HCT116 (cell line): Measurements from ENCODE around the gene CASK. TPM values are rescaled to one million over a fixed set of nuclear protein-coding genes. Genes with fewer than 3 reads are reported as not detected.

ENCODE experiments used
- ATAC-seq: fragments of 200-7000 bp; cut with Tn5 transposase; 2 replicates; pipeline ENCODE4 v1.9.1; 2020; ENCODE audit warnings: mild to moderate bottlenecking, moderate library complexity
- BruUV-seq: library from RNA; stranded (reverse); fragments of 400-500 nt; replicated peaks from 2 replicates; lab custom pipeline; 2021; lab: Mats Ljungman, UMichigan
- CTCF ChIA-PET: fragments of 300-600 bp; sonication (Branson Sonifier 250); formaldehyde crosslinking; loops from one replicate; lab custom pipeline; 2021; ENCODE audit warnings: antibody characterized with exemption; lab: Charles Lee
- POLR2A ChIA-PET: fragments of 300-600, 350-600 bp; sonication (Branson Sonifier 250); formaldehyde crosslinking; loops from one replicate; lab custom pipeline; 2021; ENCODE audit warnings: antibody characterized with exemption; lab: Charles Lee
- RAD21 ChIA-PET, 2 experiments: fragments of 300-600 bp; sonication (Branson Sonifier 250); formaldehyde crosslinking; loops; one replicate each; lab custom pipeline; 2023; ENCODE audit warnings: low total read pairs in 2 of 2; ENCODE audit not compliant: uncharacterized antibody in 2 of 2, unreplicated experiment in 2 of 2, low non-redundant PET in 1 of 2; lab: Charles Lee
- DNase-seq: peaks from one replicate; pipeline ENCODE4 v3.0.0-alpha.2; 2010; ENCODE audit warnings: low read depth, low spot score
- H2AFZ ChIP-seq: fragments of 200-600 bp; shearing (Covaris generic), sonication (generic); 2 replicates; pipeline ENCODE4 v1.6.1; 2017; ENCODE audit warnings: low read depth, mixed run types, mixed read lengths, antibody characterized with exemption, low read length; ENCODE audit not compliant: poor library complexity, severe bottlenecking
- H3K27ac ChIP-seq: 2 replicates; pipeline ENCODE4 v1.5.1; 2012; ENCODE audit warnings: low read depth, low read length
- H3K27me3 ChIP-seq: fragments of 200-600 bp; sonication (generic); 2 replicates; pipeline ENCODE4 v1.6.1; 2016; ENCODE audit warnings: mixed run types, low read length, mixed read lengths; ENCODE audit not compliant: insufficient read depth
- H3K36me3 ChIP-seq, 2 experiments: fragments of 200-500 bp in 1 of 2; fragments of 200-600 bp in 1 of 2; sonication (Bioruptor generic) in 1 of 2; sonication (generic) in 1 of 2; 2 replicates each; pipeline versions ENCODE4 v1.5.1 to v1.6.1; 2014 to 2016; ENCODE audit warnings: low read length in 2 of 2, inconsistent platforms in 1 of 2, mixed read lengths in 1 of 2, mixed run types in 1 of 2; ENCODE audit not compliant: insufficient read depth in 2 of 2, control insufficient read depth in 1 of 2
- H3K4me1 ChIP-seq, 2 experiments: fragments of 200-600 bp in 1 of 2; sonication (generic) in 1 of 2; 2 replicates each; pipeline versions ENCODE4 v1.5.1 to v1.6.1; 2012 to 2017; ENCODE audit warnings: low read length in 2 of 2, inconsistent platforms in 1 of 2, mild to moderate bottlenecking in 1 of 2, mixed read lengths in 1 of 2, mixed run types in 1 of 2, moderate library complexity in 1 of 2; ENCODE audit not compliant: insufficient read depth in 2 of 2, control insufficient read depth in 1 of 2
- H3K4me2 ChIP-seq: fragments of 200-600 bp; sonication (generic); 2 replicates; pipeline ENCODE4 v1.6.1; 2017; ENCODE audit warnings: mixed run types, low read length, mixed read lengths
- H3K4me3 ChIP-seq, 2 experiments: fragments of 200-600 bp in 1 of 2; sonication (generic) in 1 of 2; replicated peaks in 1 of 2; 2 replicates each; pipeline ENCODE4 v1.5.1; 2011 to 2016; ENCODE audit warnings: low read length in 2 of 2, control low read depth in 1 of 2, low read depth in 1 of 2, mild to moderate bottlenecking in 1 of 2, mixed read lengths in 1 of 2, mixed run types in 1 of 2
- H3K79me2 ChIP-seq: fragments of 200-600 bp; sonication (generic); 2 replicates; pipeline ENCODE4 v1.6.1; 2017; ENCODE audit warnings: mild to moderate bottlenecking, mixed run types, low read length, moderate library complexity, mixed read lengths; ENCODE audit not compliant: insufficient read depth
- H3K9ac ChIP-seq: fragments of 200-600 bp; sonication (generic); 2 replicates; pipeline ENCODE4 v1.6.1; 2016; ENCODE audit warnings: low read length, mixed read lengths
- H3K9me2 ChIP-seq: fragments of 200-600 bp; sonication (generic), shearing (Covaris generic); 2 replicates; pipeline ENCODE4 v1.6.1; 2017; ENCODE audit warnings: mixed run types, mild to moderate bottlenecking, moderate library complexity; ENCODE audit not compliant: insufficient read depth
- H3K9me3 ChIP-seq, 2 experiments: fragments of 200-500 bp in 1 of 2; fragments of 200-600 bp in 1 of 2; sonication (Bioruptor generic) in 1 of 2; sonication (generic) in 1 of 2; 2 replicates each; pipeline ENCODE4 v1.6.1; 2014 to 2017; ENCODE audit warnings: low read length in 2 of 2, mixed read lengths in 2 of 2, inconsistent platforms in 1 of 2, low read depth in 1 of 2, mild to moderate bottlenecking in 1 of 2, mixed run types in 1 of 2, moderate library complexity in 1 of 2; ENCODE audit not compliant: control insufficient read depth in 1 of 2, insufficient read depth in 1 of 2
- H4K20me1 ChIP-seq: fragments of 200-600 bp; sonication (generic), shearing (Covaris generic); 2 replicates; pipeline ENCODE4 v1.6.1; 2017; ENCODE audit warnings: mixed run types, mild to moderate bottlenecking, moderate library complexity; ENCODE audit not compliant: insufficient read depth
- CBX3 ChIP-seq: IDR thresholded peaks from 2 replicates; pipeline ENCODE4 v1.6.1; 2012; ENCODE audit warnings: low read depth
- EGR1 ChIP-seq: IDR thresholded peaks from 2 replicates; pipeline ENCODE4 v1.6.1; 2012; ENCODE audit warnings: low read depth
- EZH2phosphoT487 ChIP-seq: fragments of 200-600 bp; IDR thresholded peaks from 2 replicates; pipeline ENCODE4 v1.6.1; 2018; ENCODE audit warnings: antibody characterized with exemption, borderline replicate concordance
- POLR2A ChIP-seq: IDR thresholded peaks from 2 replicates; pipeline ENCODE4 v1.7.0; 2011; ENCODE audit warnings: borderline replicate concordance; ENCODE audit not compliant: insufficient read depth, insufficient read length; ENCODE audit errors: extremely low read depth
- RAD21 ChIP-seq: IDR thresholded peaks from 2 replicates; pipeline ENCODE4 v1.6.1; 2012; ENCODE audit warnings: low read depth, mild to moderate bottlenecking
- SP1 ChIP-seq: IDR thresholded peaks from 2 replicates; pipeline ENCODE4 v1.6.1; 2012; ENCODE audit warnings: low read depth
- TCF7L2 ChIP-seq: IDR thresholded peaks from 2 replicates; pipeline ENCODE4 v1.7.0; 2011; ENCODE audit warnings: borderline replicate concordance, inconsistent platforms; ENCODE audit not compliant: insufficient read depth, insufficient read length; ENCODE audit errors: extremely low read depth
- YY1 ChIP-seq: IDR thresholded peaks from 2 replicates; pipeline ENCODE4 v1.6.1; 2011; ENCODE audit warnings: low read length, low read depth, moderate library complexity, mild to moderate bottlenecking; ENCODE audit not compliant: insufficient replicate concordance; ENCODE audit errors: extremely low read depth
- ZBTB33 ChIP-seq: IDR thresholded peaks from 2 replicates; pipeline ENCODE4 v1.6.1; 2011; ENCODE audit warnings: mild to moderate bottlenecking, low read length, moderate library complexity; ENCODE audit not compliant: insufficient replicate concordance; ENCODE audit errors: extremely low read depth
- ZFX ChIP-seq: fragments of 450-650 bp; IDR thresholded peaks from 2 replicates; pipeline ENCODE4 v1.6.1; 2017
- ZNF274 ChIP-seq: fragments of 200-500 bp; sonication (Bioruptor generic); IDR thresholded peaks from 2 replicates; pipeline ENCODE4 v1.6.1; 2014; ENCODE audit warnings: mild to moderate bottlenecking, low read depth, low read length, inconsistent platforms
- intact Hi-C: fragments of 100-400 bp; cut with micrococcal nuclease; formaldehyde crosslinking; loops from 2 replicates; pipeline ENCODE4 v1.10.0; 2022
- total RNA-seq: library from RNA; stranded (reverse); gene quantifications from one replicate; pipeline ENCODE4 v1.2.1, GENCODE V29; 2021; ENCODE audit not compliant: unreplicated experiment
- TF ChIP-seq, protein P1 (sequence below): IDR thresholded peaks from 2 replicates; pipeline ENCODE4 v1.6.1; 2012

CASK gene
- total RNA-seq, 1 experiment from 2014 or later = 39.0 TPM

DNA sequence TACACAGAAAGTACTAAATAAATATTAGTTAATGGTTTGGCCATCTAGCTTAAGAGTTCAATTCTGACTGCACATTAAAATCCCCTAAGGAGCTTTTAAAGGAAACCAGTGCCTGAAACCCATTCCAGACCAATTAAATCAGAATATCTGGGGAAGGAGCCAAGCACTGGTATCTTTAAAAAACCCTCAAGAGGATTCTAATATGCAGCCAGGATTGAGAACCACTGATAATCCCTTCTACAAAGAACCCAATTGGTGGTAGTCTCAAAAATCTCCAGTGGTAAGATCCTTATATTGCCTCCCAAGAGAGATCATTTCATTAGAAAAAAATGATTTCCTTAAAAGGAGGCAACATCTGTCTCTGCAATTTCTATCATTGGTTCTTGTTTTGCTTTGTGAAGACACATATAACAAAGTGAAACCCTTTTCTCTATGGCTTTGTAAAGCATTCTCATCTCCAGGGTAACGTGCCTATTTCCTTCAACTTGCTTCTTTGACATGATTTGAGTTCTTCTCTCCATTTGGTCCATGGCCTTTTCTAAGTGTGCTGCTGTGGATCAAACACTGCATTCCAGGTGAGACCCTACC lies 231.1 kb downstream of the CASK start:
- ChIA-PET POLR2A (no interaction called here), CTCF (no interaction called here), RAD21 (no interaction called here)
- Histone ChIP-seq H3K4me3 (no peak overlapping the region), H3K4me1 (no peaks in the 10 kb centered on the region), H3K9ac (no peak overlapping the region), H3K36me3 (no peaks in the 10 kb centered on the region), H3K27me3 (no peaks in the 10 kb centered on the region), H3K79me2 (no peaks in the 10 kb centered on the region), H3K4me2 (no peak overlapping the region), H3K9me3 (no peaks in the 10 kb centered on the region), H3K27ac (no peak overlapping the region), H3K9me2 (no peaks in the 10 kb centered on the region), H2AFZ (no peak overlapping the region), H4K20me1 (no peaks in the 10 kb centered on the region)
- TF ChIP-seq SP1 = no peak
- no peak for TF ChIP-seq POLR2A
- ATAC-seq (no peak), DNase-seq (no peak)
- BruUV-seq = no TSS peak
- intact Hi-C loops = no loop called here

GRCh38 chrX:41689711-41690110 lies 233.6 kb downstream of the CASK start:
- Histone ChIP-seq H3K9me3 (no peaks in the 10 kb centered on the region), H4K20me1 (no peaks in the 10 kb centered on the region)
- no peak for TF ChIP-seq RAD21
- TF ChIP-seq, all 23 proteins: peak for 0
- H3K4me2 ChIP-seq = no peak overlapping the region
- no peak overlapping the region for H3K27ac ChIP-seq
- no peaks in the 10 kb centered on the region for H3K36me3 ChIP-seq
- H3K4me1 ChIP-seq = no peaks in the 10 kb centered on the region
- RAD21 ChIA-PET = no interaction called here
- no peak overlapping the region for H2AFZ ChIP-seq
- H3K9ac ChIP-seq = no peak overlapping the region
- POLR2A ChIA-PET = interaction anchor here (0.7 kb wide), 1 partner anchor 1860 kb away, joined by 3 read pairs; no protein-coding TSS in a partner anchor
- DNase-seq (no peak), ATAC-seq (no peak)
- no peaks in the 10 kb centered on the region for H3K27me3 ChIP-seq
- BruUV-seq = no TSS peak
- intact Hi-C loops = no loop called here
- H3K9me2 ChIP-seq = no peaks in the 10 kb centered on the region
- H3K4me3 ChIP-seq = no peak overlapping the region
- H3K79me2 ChIP-seq = no peaks in the 10 kb centered on the region
- CTCF ChIA-PET = no interaction called here

- ChIA-PET RAD21 (no interaction called here), CTCF (no interaction called here), POLR2A (no interaction called here)
- H2AFZ ChIP-seq = no peak within 1 kb of the TSS
- no peaks in the 10 kb centered on the region for H3K9me2 ChIP-seq
- DNase-seq (no peak), ATAC-seq (no peak)
- no peaks in the 10 kb centered on the region for H3K9me3 ChIP-seq
- H3K36me3 ChIP-seq = no peaks in the 10 kb centered on the region
- H3K4me1 ChIP-seq = no peaks in the 10 kb centered on the region
- H3K4me2 ChIP-seq = no peak within 1 kb of the TSS
- no peaks in the 10 kb centered on the region for H3K79me2 ChIP-seq
- no peaks in the 10 kb centered on the region for H4K20me1 ChIP-seq
- no peak within 1 kb of the TSS for H3K4me3 ChIP-seq
- no peak within 1 kb of the TSS for H3K27ac ChIP-seq
- H3K9ac ChIP-seq = no peak within 1 kb of the TSS
- H3K27me3 ChIP-seq = no peaks in the 10 kb centered on the region
- intact Hi-C loops = no loop called here
- BruUV-seq = no TSS peak
- TF ChIP-seq ZFX (no peak), ZNF274 (no peak), EZH2phosphoT487 (no peak), ZBTB33 (no peak), TCF7L2 (no peak), EGR1 (no peak), SP1 (no peak), YY1 (no peak), CBX3 (no peak)
- TF ChIP-seq, protein P1, sequence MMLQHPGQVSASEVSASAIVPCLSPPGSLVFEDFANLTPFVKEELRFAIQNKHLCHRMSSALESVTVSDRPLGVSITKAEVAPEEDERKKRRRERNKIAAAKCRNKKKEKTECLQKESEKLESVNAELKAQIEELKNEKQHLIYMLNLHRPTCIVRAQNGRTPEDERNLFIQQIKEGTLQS = no peak
Measured at GRCh38 chrX:41688835-41689234, 234.5 kb downstream of the CASK start, which contains the start of gene GPR34. Gene GPR34 (plus strand): TSS chrX:41688973. CDS start chrX:41695634, 6,661 bp downstream.
